GM23338 (cell line): ENCODE data around the gene SNRNP200. TPM values are rescaled to one million over a fixed set of nuclear protein-coding genes. Genes with fewer than 3 reads are reported as not detected.

Source experiments
- ATAC-seq: fragments of 200-7000 bp; cut with Tn5 transposase; 3 replicates; pipeline ENCODE4 v1.9.1; 2020
- DNase-seq: peaks from one replicate; pipeline ENCODE4 v3.0.0-alpha.2; 2015; ENCODE audit warnings: low spot score
- H2AFZ ChIP-seq: fragments of 200-600 bp; sonication (generic); 2 replicates; pipeline ENCODE4 v1.8.0; 2016; ENCODE audit warnings: antibody characterized with exemption, mild to moderate bottlenecking, moderate library complexity
- H3F3A ChIP-seq: fragments of 200-600 bp; sonication (generic); replicated peaks from 2 replicates; pipeline ENCODE4 v1.8.0; 2017; ENCODE audit warnings: antibody characterized with exemption, mixed run types, low read depth
- H3K27ac ChIP-seq: fragments of 200-600 bp; sonication (generic); 2 replicates; pipeline ENCODE4 v1.6.1; 2016; ENCODE audit warnings: low read depth
- H3K27me3 ChIP-seq: fragments of 200-600 bp; sonication (generic); 2 replicates; pipeline ENCODE4 v1.8.0; 2016; ENCODE audit warnings: mild to moderate bottlenecking, mixed run types, moderate library complexity; ENCODE audit not compliant: insufficient read depth
- H3K36me3 ChIP-seq: fragments of 200-600 bp; sonication (generic); 2 replicates; pipeline ENCODE4 v1.8.0; 2016; ENCODE audit warnings: mild to moderate bottlenecking; ENCODE audit not compliant: insufficient read depth
- H3K4me1 ChIP-seq: fragments of 200-600 bp; sonication (generic); 2 replicates; pipeline ENCODE4 v1.8.0; 2016; ENCODE audit warnings: mild to moderate bottlenecking, moderate library complexity; ENCODE audit not compliant: insufficient read depth
- H3K4me2 ChIP-seq: fragments of 200-600 bp; sonication (generic); 2 replicates; pipeline ENCODE4 v1.7.1; 2017; ENCODE audit warnings: mixed run types
- H3K4me3 ChIP-seq: fragments of 200-600 bp; sonication (generic); 2 replicates; pipeline ENCODE4 v1.6.1; 2016; ENCODE audit warnings: mixed run types
- H3K79me2 ChIP-seq: fragments of 200-600 bp; sonication (generic); replicated peaks from 2 replicates; pipeline ENCODE4 v1.8.0; 2017; ENCODE audit warnings: mild to moderate bottlenecking; ENCODE audit not compliant: insufficient read depth
- H3K9me2 ChIP-seq: fragments of 200-600 bp; sonication (generic); 2 replicates; pipeline ENCODE4 v1.8.0; 2017; ENCODE audit not compliant: insufficient read depth
- H4K20me1 ChIP-seq: fragments of 200-600 bp; sonication (generic); replicated peaks from 2 replicates; pipeline ENCODE4 v1.8.0; 2017; ENCODE audit warnings: mild to moderate bottlenecking; ENCODE audit not compliant: insufficient read depth
- H3K27ac Mint-ChIP-seq: 2 replicates; pipeline ENCODE4 v1.8.0; 2020; ENCODE audit warnings: inconsistent platforms, mild to moderate bottlenecking, moderate library complexity, mixed read lengths
- H3K27me3 Mint-ChIP-seq: 3 replicates; pipeline ENCODE4 v1.8.0; 2022; ENCODE audit warnings: low read depth, mild to moderate bottlenecking, moderate library complexity, mixed read lengths, inconsistent platforms; ENCODE audit not compliant: insufficient read depth, poor library complexity
- H3K36me3 Mint-ChIP-seq: 3 replicates; pipeline ENCODE4 v1.8.0; 2021; ENCODE audit warnings: low read depth, mild to moderate bottlenecking, inconsistent platforms, moderate library complexity, mixed read lengths
- H3K4me1 Mint-ChIP-seq: 3 replicates; pipeline ENCODE4 v1.8.0; 2020; ENCODE audit warnings: mild to moderate bottlenecking, inconsistent platforms, mixed read lengths
- H3K4me3 Mint-ChIP-seq: 3 replicates; pipeline ENCODE4 v1.8.0; 2021; ENCODE audit warnings: moderate library complexity, mild to moderate bottlenecking, inconsistent platforms, mixed read lengths
- H3K9me3 Mint-ChIP-seq: 3 replicates; pipeline ENCODE4 v1.8.0; 2020; ENCODE audit warnings: moderate library complexity, mild to moderate bottlenecking, inconsistent platforms, mixed read lengths
- CREB1 ChIP-seq: fragments of 250-450 bp; sonication (Bioruptor Pico); IDR thresholded peaks from 2 replicates; pipeline ENCODE4 v1.5.0; 2020; ENCODE audit warnings: low read depth, mild to moderate bottlenecking, moderate library complexity
- CTCF ChIP-seq, 2 experiments: fragments of 200-600 bp in 1 of 2; sonication (generic) in 1 of 2; conservative IDR thresholded peaks; 2 replicates each; pipeline versions ENCODE4 v1.5.1 to v1.6.1; 2016 to 2017; ENCODE audit warnings: antibody characterized with exemption in 2 of 2, low read depth in 2 of 2, mild to moderate bottlenecking in 2 of 2, moderate library complexity in 1 of 2
- ETS1 ChIP-seq: IDR thresholded peaks from 2 replicates; pipeline ENCODE4 v1.6.1; 2016; ENCODE audit warnings: antibody characterized with exemption
- EZH2 ChIP-seq: fragments of 200-600 bp; sonication (generic); IDR thresholded peaks from one replicate; pipeline ENCODE4 v1.8.0; 2017; ENCODE audit warnings: antibody characterized with exemption, mild to moderate bottlenecking, low read depth; ENCODE audit not compliant: unreplicated experiment
- EZH2phosphoT487 ChIP-seq: fragments of 200-600 bp; sonication (generic); IDR thresholded peaks from one replicate; pipeline ENCODE4 v1.8.1; 2018; ENCODE audit warnings: antibody characterized with exemption; ENCODE audit not compliant: unreplicated experiment
- JUNB ChIP-seq: IDR thresholded peaks from one replicate; pipeline ENCODE4 v1.6.1; 2016; ENCODE audit warnings: antibody characterized with exemption; ENCODE audit not compliant: unreplicated experiment
- NANOG ChIP-seq: IDR thresholded peaks from 2 replicates; pipeline ENCODE4 v1.6.1; 2016; ENCODE audit warnings: antibody characterized with exemption, borderline replicate concordance
- POLR2AphosphoS5 ChIP-seq: IDR thresholded peaks from 2 replicates; pipeline ENCODE4 v1.6.1; 2016; ENCODE audit warnings: antibody characterized with exemption, low read depth
- REST ChIP-seq: IDR thresholded peaks from one replicate; pipeline ENCODE4 v1.6.1; 2018; ENCODE audit warnings: antibody characterized with exemption; ENCODE audit not compliant: unreplicated experiment
- STAT1 ChIP-seq: IDR thresholded peaks from one replicate; pipeline ENCODE4 v1.6.1; 2016; ENCODE audit warnings: antibody characterized with exemption; ENCODE audit not compliant: unreplicated experiment
- ZNF114 ChIP-seq: fragments of 250-450 bp; sonication (Bioruptor Pico); IDR thresholded peaks from 2 replicates; pipeline ENCODE4 v1.5.0; 2020; ENCODE audit warnings: mild to moderate bottlenecking, moderate library complexity
- ZNF331 ChIP-seq: fragments of 250-450 bp; sonication (Bioruptor Pico); IDR thresholded peaks from 2 replicates; pipeline ENCODE4 v1.5.0; 2020; ENCODE audit warnings: low read depth, mild to moderate bottlenecking, moderate library complexity
- ZNF462 ChIP-seq: fragments of 250-450 bp; sonication (Bioruptor Pico); IDR thresholded peaks from 2 replicates; pipeline ENCODE4 v1.5.0; 2020; ENCODE audit warnings: mild to moderate bottlenecking, moderate library complexity
- polyA plus RNA-seq: library from polyadenylated mRNA; unstranded; fragments of >200 nt; fragmentation: Nextera tagmentation; extraction: Ambion mirVana; gene quantifications from 2 replicates; pipeline ENCODE4 v1.2.1, GENCODE V29; 2016
- total RNA-seq: library from RNA; depleted of rRNA; stranded (reverse); fragments of >200 nt; shearing (Covaris generic); gene quantifications from 2 replicates; pipeline ENCODE4 v1.2.3, GENCODE V29; 2014

Gene SNRNP200
- total and polyA plus RNA-seq, 2 experiments from 2014 or later: 70.7 to 179 TPM

GRCh38 chr2:96317584-96317997, 12.2 kb upstream of the SNRNP200 start:
- Histone ChIP-seq H4K20me1 (no peaks in the 10 kb centered on the region), H3F3A (peaks cover 8% of the 10 kb centered on the region; the same call in 1 of the 2 replicates)
- peaks cover 33% of the 10 kb centered on the region for H3K27me3 Mint-ChIP-seq

More at GRCh38 chr2:96317584-96317997, 12.2 kb upstream of the SNRNP200 start:
- TF ChIP-seq ZNF462 (CRISPR knock-in tag): no peak
- no peak for TF ChIP-seq ZNF331 (CRISPR knock-in tag)
- TF ChIP-seq NANOG: no peak
- no peak for TF ChIP-seq JUNB
- TF ChIP-seq CREB1 (CRISPR knock-in tag): no peak
- no peak for TF ChIP-seq EZH2phosphoT487
- no peak for TF ChIP-seq EZH2
- TF ChIP-seq REST: no peak
- TF ChIP-seq STAT1: no peak
- TF ChIP-seq CTCF (conservative IDR thresholded peaks at IDR 0.05; ENCODE audit: low read depth in 2 of 2): no peak
- TF ChIP-seq POLR2AphosphoS5: no peak
- TF ChIP-seq ZNF114 (CRISPR knock-in tag): no peak
- no peak for TF ChIP-seq ETS1
- Histone ChIP-seq H3K9me2 (no peaks in the 10 kb centered on the region), H3K4me1 (0 out of 2 replicates have a peak, but pooled peaks cover 8% of the 10 kb centered on the region), H3K79me2 (no peaks in the 10 kb centered on the region), H3K36me3 (no peaks in the 10 kb centered on the region; the same call in 1 of the 2 replicates), H3K27ac (no peak overlapping the region), H2AFZ (no peak overlapping the region), H3K4me3 (no peak overlapping the region), H3K27me3 (peaks cover 41% of the 10 kb centered on the region), H3K4me2 (no peak overlapping the region)
- H3K36me3 Mint-ChIP-seq: no peaks in the 10 kb centered on the region
- no peaks in the 10 kb centered on the region; the same call in 2 of the 3 replicates for H3K9me3 Mint-ChIP-seq
- H3K4me3 Mint-ChIP-seq: no peak overlapping the region
- peaks cover 7% of the 10 kb centered on the region; the same call in 2 of the 3 replicates for H3K4me1 Mint-ChIP-seq
- DNase-seq (no peak), ATAC-seq (no peak)
- no peak overlapping the region for H3K27ac Mint-ChIP-seq
